OCI-LY1 (cell line): Measurements from ENCODE around the gene IGLL5.

Experiments used
- H2AFZ ChIP-seq: fragments of 200-600 bp; sonication (generic), shearing (Covaris generic); 2 replicates; pipeline ENCODE4 v1.6.0; 2014; ENCODE audit warnings: antibody characterized with exemption, mild to moderate bottlenecking, low read length
- H3F3A ChIP-seq: fragments of 200-600 bp; sonication (generic), shearing (Covaris generic); 2 replicates; pipeline ENCODE4 v1.6.0; 2014; ENCODE audit warnings: mild to moderate bottlenecking, antibody characterized with exemption, low read length, moderate library complexity; ENCODE audit not compliant: insufficient read depth
- H3K27ac ChIP-seq: fragments of 200-600 bp; sonication (generic); 2 replicates; pipeline ENCODE4 v1.5.1; 2014; ENCODE audit warnings: low read length, mixed run types, mild to moderate bottlenecking, low read depth; ENCODE audit not compliant: poor library complexity, severe bottlenecking
- H3K27me3 ChIP-seq: fragments of 200-600 bp; sonication (generic); 2 replicates; pipeline ENCODE4 v1.6.0; 2014; ENCODE audit warnings: antibody characterized with exemption, mild to moderate bottlenecking, low read length, moderate library complexity; ENCODE audit not compliant: insufficient read depth
- H3K36me3 ChIP-seq: fragments of 200-600 bp; sonication (generic); 2 replicates; pipeline ENCODE4 v1.6.1; 2014; ENCODE audit warnings: mild to moderate bottlenecking, antibody characterized with exemption, low read length, moderate library complexity, mixed read lengths; ENCODE audit not compliant: insufficient read depth
- H3K4me1 ChIP-seq: fragments of 200-600 bp; sonication (generic); 2 replicates; pipeline ENCODE4 v1.5.1; 2014; ENCODE audit warnings: mild to moderate bottlenecking, low read length, moderate library complexity; ENCODE audit not compliant: insufficient read depth, severe bottlenecking
- H3K4me2 ChIP-seq: fragments of 200-600 bp; sonication (generic), shearing (Covaris generic); 2 replicates; pipeline ENCODE4 v1.6.1; 2014; ENCODE audit warnings: low read length
- H3K4me3 ChIP-seq: fragments of 200-600 bp; sonication (generic); 2 replicates; pipeline ENCODE4 v1.5.1; 2014; ENCODE audit warnings: low read length, low read depth, mild to moderate bottlenecking, mixed read lengths; ENCODE audit not compliant: poor library complexity, severe bottlenecking
- H3K79me2 ChIP-seq: fragments of 200-600 bp; shearing (Covaris generic); 2 replicates; pipeline ENCODE4 v1.6.1; 2016; ENCODE audit warnings: mixed run types, low read length, mixed read lengths; ENCODE audit not compliant: insufficient read depth
- H3K9ac ChIP-seq: fragments of 200-600 bp; sonication (generic), shearing (Covaris generic); 2 replicates; pipeline ENCODE4 v1.6.1; 2014; ENCODE audit warnings: mild to moderate bottlenecking, low read length, mixed read lengths
- H3K9me2 ChIP-seq: fragments of 200-600 bp; sonication (generic), shearing (Covaris generic); 2 replicates; pipeline ENCODE4 v1.6.1; 2014; ENCODE audit warnings: low read depth, mild to moderate bottlenecking, low read length, mixed read lengths
- H3K9me3 ChIP-seq: fragments of 200-600 bp; shearing (Covaris generic); 2 replicates; pipeline ENCODE4 v1.6.1; 2014; ENCODE audit warnings: low read length, mixed read lengths
- H4K20me1 ChIP-seq: fragments of 200-600 bp; sonication (generic), shearing (Covaris generic); 2 replicates; pipeline ENCODE4 v1.6.0; 2016; ENCODE audit warnings: mild to moderate bottlenecking, low read length; ENCODE audit not compliant: insufficient read depth
- CTCF ChIP-seq: fragments of 200-600 bp; sonication (generic), shearing (Covaris generic); IDR thresholded peaks from 2 replicates; pipeline ENCODE4 v1.5.1; 2017; ENCODE audit warnings: mild to moderate bottlenecking, antibody characterized with exemption, low read length, moderate library complexity, mixed read lengths
- EZH2 ChIP-seq: fragments of 200-600 bp; sonication (generic), shearing (Covaris generic); IDR thresholded peaks from 2 replicates; pipeline ENCODE4 v1.8.0; 2017; ENCODE audit warnings: borderline replicate concordance, mixed run types, mild to moderate bottlenecking, antibody characterized with exemption, low read length, moderate library complexity, mixed read lengths

Gene IGLL5

GRCh38 chr22:22849640-22850610 lies 37.7 kb upstream of the IGLL5 start:
- Histone ChIP-seq H3K9me3 (no peaks in the 10 kb centered on the region), H2AFZ (no peak overlapping the region), H3K79me2 (0 out of 2 replicates have a peak, but pooled peaks cover 5% of the 10 kb centered on the region), H3K27ac (peak overlapping the region; percentile 94), H3K4me1 (peaks cover 66% of the 10 kb centered on the region), H3F3A (peaks cover 11% of the 10 kb centered on the region), H3K36me3 (peaks cover 60% of the 10 kb centered on the region), H3K4me3 (no peak overlapping the region), H3K9ac (peak overlapping the region; percentile 46; the same call in 1 of the 2 replicates), H4K20me1 (no peaks in the 10 kb centered on the region), H3K27me3 (no peaks in the 10 kb centered on the region), H3K4me2 (peak overlapping the region; percentile 9; the same call in 1 of the 2 replicates), H3K9me2 (no peaks in the 10 kb centered on the region)
- TF ChIP-seq EZH2 (no peak), CTCF (no peak)

GRCh38 chr22:22851969-22852368 lies 35.6 kb upstream of the IGLL5 start:
- peaks cover 7% of the 10 kb centered on the region; the same call in 1 of the 2 replicates for H3K79me2 ChIP-seq

DNA sequence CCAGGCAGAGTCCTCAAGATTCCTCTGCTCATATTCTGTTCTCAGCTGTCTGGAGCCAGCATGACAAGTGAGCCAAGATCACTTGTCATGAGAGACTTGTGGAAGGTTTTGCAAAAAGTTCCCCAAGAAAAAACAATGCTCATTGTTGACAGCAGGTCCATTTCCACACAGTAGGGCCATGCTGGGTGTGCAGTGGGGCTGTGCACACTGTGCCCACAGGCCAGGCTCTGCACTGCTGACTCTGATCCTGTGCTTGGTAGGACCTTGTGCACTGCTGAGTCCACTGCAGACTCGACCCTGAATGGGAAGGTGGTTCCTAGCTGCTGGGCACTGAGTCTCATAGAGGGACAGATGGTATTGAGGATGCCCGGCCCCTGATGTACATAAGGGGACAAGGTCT lies 33.9 kb upstream of the IGLL5 start:
- Histone ChIP-seq H2AFZ (no peak overlapping the region), H3K9me2 (no peaks in the 10 kb centered on the region), H4K20me1 (no peaks in the 10 kb centered on the region), H3K9ac (no peak overlapping the region; the same call in 1 of the 2 replicates), H3K9me3 (no peaks in the 10 kb centered on the region), H3K4me3 (no peak overlapping the region), H3K27me3 (no peaks in the 10 kb centered on the region), H3K4me1 (peaks cover 95% of the 10 kb centered on the region), H3F3A (peaks cover 20% of the 10 kb centered on the region), H3K79me2 (peaks cover 19% of the 10 kb centered on the region), H3K27ac (peak overlapping the region; percentile 94), H3K36me3 (peaks cover 70% of the 10 kb centered on the region), H3K4me2 (no peak overlapping the region)
- TF ChIP-seq CTCF (no peak), EZH2 (no peak)

More at GRCh38 chr22:22851969-22852368, 35.6 kb upstream of the IGLL5 start:
- TF ChIP-seq EZH2 (no peak), CTCF (no peak)
- peak overlapping the region; percentile 94 for H3K27ac ChIP-seq
- no peak overlapping the region for H2AFZ ChIP-seq
- peaks cover 60% of the 10 kb centered on the region for H3K36me3 ChIP-seq
- H3K9me3 ChIP-seq: no peaks in the 10 kb centered on the region
- no peaks in the 10 kb centered on the region for H4K20me1 ChIP-seq
- no peaks in the 10 kb centered on the region for H3K27me3 ChIP-seq
- no peak overlapping the region; the same call in 1 of the 2 replicates for H3K9ac ChIP-seq
- peaks cover 11% of the 10 kb centered on the region for H3F3A ChIP-seq
- H3K4me3 ChIP-seq: no peak overlapping the region
- H3K4me2 ChIP-seq: no peak overlapping the region; the same call in 1 of the 2 replicates
- H3K4me1 ChIP-seq: peaks cover 85% of the 10 kb centered on the region
- no peaks in the 10 kb centered on the region for H3K9me2 ChIP-seq
